ENCODE data around the gene NCOR2. TPM values are rescaled to one million over a fixed set of nuclear protein-coding genes. Genes with fewer than 3 reads are reported as not detected.

NCOR2 gene
- total and polyA plus RNA-seq, 2 of the 8 experiments (the other 6 are each of a cell fraction or from before 2014, with no cell fraction given), result 14.8 to 275 TPM

DNA sequence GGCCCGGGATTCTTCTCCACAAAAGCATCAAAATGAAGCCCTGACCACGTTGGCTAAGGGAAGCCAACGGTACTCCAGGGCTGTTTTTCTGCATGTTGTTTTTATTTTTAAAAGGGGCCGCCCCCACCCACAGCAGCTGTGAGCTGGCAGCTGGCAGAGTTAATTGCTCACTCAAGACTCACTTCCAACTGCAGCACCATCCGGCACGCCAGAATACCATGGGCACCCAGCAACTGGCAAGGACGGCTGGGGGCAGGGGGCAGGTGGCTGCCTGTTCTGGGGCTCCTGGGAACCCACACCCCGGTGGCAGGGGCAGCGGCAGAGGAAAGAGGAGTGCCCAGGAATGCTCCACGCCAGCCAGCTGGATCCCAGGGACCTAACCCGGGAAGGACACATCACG lies 44.3 kb downstream of the NCOR2 start:
- H3K9me3 ChIP-seq (ENCODE audit: insufficient read depth in 2 of 2, low read depth in 1 of 2, low read length in 1 of 2), result no peaks in the 10 kb centered on the region
- DNase-seq (ENCODE audit: low read depth in 1 of 2, low spot score in 2 of 2) (no peak), FAIRE-seq (no peak)
- no peak overlapping the region for H2AK5ac ChIP-seq (ENCODE audit: low read depth, low read length)
- peaks cover 37 to 50% of the 10 kb centered on the region in 2 experiments for H4K20me1 ChIP-seq (replicated peaks in 1 of 2; ENCODE audit: control insufficient read depth in 1 of 2, insufficient read depth in 2 of 2, low read length in 2 of 2)
- H3K4me1 ChIP-seq (replicated peaks in 1 of 4; ENCODE audit: control insufficient read depth in 3 of 4, insufficient read depth in 4 of 4, low read length in 3 of 4), result peaks cover 6 to 14% (median 9%) of the 10 kb centered on the region in 4 experiments; a peak in 6 of 7 replicates
- ChIA-PET POLR2A (ENCODE audit: partially characterized antibody) (interaction anchor here (0.6 to 1.9 kb wide), 5 partner anchors 13 to 423 kb away, joined by 3 to 4 read pairs (median 3); no protein-coding TSS in a partner anchor), CTCF (ENCODE audit: partially characterized antibody) (interaction anchor here (0.6 to 1.2 kb wide), 5 partner anchors 14 to 257 kb away, joined by 3 to 5 read pairs (median 4); no protein-coding TSS in a partner anchor)
- H4K91ac ChIP-seq (replicated peaks; ENCODE audit: insufficient read length, low read length), result no peak overlapping the region
- no peak overlapping the region for H3K56ac ChIP-seq (replicated peaks; ENCODE audit: insufficient read length, low read depth, low read length)
- no peak overlapping the region for H2BK120ac ChIP-seq (replicated peaks; ENCODE audit: low read depth, low read length)
- peaks cover 3 to 94% of the 10 kb centered on the region in 2 experiments for H3K79me2 ChIP-seq (ENCODE audit: control insufficient read depth in 1 of 2, insufficient read depth in 2 of 2, low read length in 2 of 2)
- no peak overlapping the region for H3K9ac ChIP-seq (replicated peaks in 1 of 4; ENCODE audit: extremely low read depth in 1 of 4, low read depth in 3 of 4, low read length in 3 of 4)
- no peak overlapping the region for H4K5ac ChIP-seq (ENCODE audit: insufficient read length, low read depth, low read length)
- no peak overlapping the region for H3K14ac ChIP-seq (ENCODE audit: insufficient read length)
- peaks cover 23% of the 10 kb centered on the region for H3K79me1 ChIP-seq (ENCODE audit: low read depth, low read length)
- no peak overlapping the region for H3K18ac ChIP-seq (ENCODE audit: extremely low read depth, low read length)
- H3K4me2 ChIP-seq (ENCODE audit: insufficient read depth in 1 of 2, low read depth in 2 of 2, low read length in 2 of 2), result no peak overlapping the region
- H3K4ac ChIP-seq (replicated peaks; ENCODE audit: insufficient read length, low read depth, low read length), result no peak overlapping the region
- TF ChIP-seq MAFK (IDR thresholded peaks at IDR 0.05; ENCODE audit: low read depth, low read length) (no peak), SIRT6 (IDR thresholded peaks at IDR 0.05; ENCODE audit: low read length) (no peak)
- no peak overlapping the region for H3K27ac ChIP-seq (ENCODE audit: low read depth, low read length)
- H3K27me3 ChIP-seq (replicated peaks in 1 of 4; ENCODE audit: control insufficient read depth in 3 of 4, extremely low read depth in 1 of 4, insufficient read depth in 3 of 4, low read length in 3 of 4), result no peaks in the 10 kb centered on the region
- H3K23me2 ChIP-seq (ENCODE audit: low read depth, low read length), result no peaks in the 10 kb centered on the region; the same call in 1 of the 2 replicates
- H4K8ac ChIP-seq (ENCODE audit: extremely low read depth, insufficient read depth, low read length), result no peak overlapping the region
- no peak overlapping the region for H2BK5ac ChIP-seq (ENCODE audit: low read depth, low read length)
- no peak overlapping the region for H2BK15ac ChIP-seq (ENCODE audit: low read length)
- 0 out of 8 replicates have a peak, but pooled peaks cover 0 to 4% (median 0%) of the 10 kb centered on the region in 4 experiments for H3K36me3 ChIP-seq (ENCODE audit: control insufficient read depth in 2 of 4, insufficient read depth in 4 of 4, low read length in 3 of 4)
- H2BK12ac ChIP-seq (ENCODE audit: low read depth, low read length), result no peak overlapping the region
- H3K23ac ChIP-seq (ENCODE audit: insufficient read length), result no peak overlapping the region
- H2AFZ ChIP-seq (ENCODE audit: low read length), result no peak overlapping the region
- WGBS, 2 experiments (ENCODE audit: extremely low coverage in 1 of 2, insufficient coverage in 1 of 2, insufficient read length in 1 of 2, insufficient replicate concordance in 2 of 2, low coverage in 1 of 2, low lambda C conversion rate in 2 of 2, missing lambda C conversion rate in 1 of 2), result 79% methylated on average over 10 of the region's 12 CpGs; no CpG with 5 or more reads in 1 of the 2 experiments
- no peak overlapping the region for H3K4me3 ChIP-seq (ENCODE audit: extremely low read depth in 1 of 4, insufficient read depth in 2 of 4, low read depth in 3 of 4, low read length in 4 of 4)
- H2BK20ac ChIP-seq (ENCODE audit: low read length), result no peak overlapping the region

Data from H1 (cell line).